GM23338 (cell line): ENCODE results near the gene TNNI3K. TPM values are rescaled to one million over a fixed set of nuclear protein-coding genes. Genes with fewer than 3 reads are reported as not detected.

Source experiments
- ATAC-seq: fragments of 200-7000 bp; cut with Tn5 transposase; 3 replicates; pipeline ENCODE4 v1.9.1; 2020
- DNase-seq: peaks from one replicate; pipeline ENCODE4 v3.0.0-alpha.2; 2015; ENCODE audit warnings: low spot score
- H2AFZ ChIP-seq: fragments of 200-600 bp; sonication (generic); 2 replicates; pipeline ENCODE4 v1.8.0; 2016; ENCODE audit warnings: antibody characterized with exemption, mild to moderate bottlenecking, moderate library complexity
- H3F3A ChIP-seq: fragments of 200-600 bp; sonication (generic); replicated peaks from 2 replicates; pipeline ENCODE4 v1.8.0; 2017; ENCODE audit warnings: antibody characterized with exemption, mixed run types, low read depth
- H3K27ac ChIP-seq: fragments of 200-600 bp; sonication (generic); 2 replicates; pipeline ENCODE4 v1.6.1; 2016; ENCODE audit warnings: low read depth
- H3K27me3 ChIP-seq: fragments of 200-600 bp; sonication (generic); 2 replicates; pipeline ENCODE4 v1.8.0; 2016; ENCODE audit warnings: mild to moderate bottlenecking, mixed run types, moderate library complexity; ENCODE audit not compliant: insufficient read depth
- H3K36me3 ChIP-seq: fragments of 200-600 bp; sonication (generic); 2 replicates; pipeline ENCODE4 v1.8.0; 2016; ENCODE audit warnings: mild to moderate bottlenecking; ENCODE audit not compliant: insufficient read depth
- H3K4me1 ChIP-seq: fragments of 200-600 bp; sonication (generic); 2 replicates; pipeline ENCODE4 v1.8.0; 2016; ENCODE audit warnings: mild to moderate bottlenecking, moderate library complexity; ENCODE audit not compliant: insufficient read depth
- H3K4me2 ChIP-seq: fragments of 200-600 bp; sonication (generic); 2 replicates; pipeline ENCODE4 v1.7.1; 2017; ENCODE audit warnings: mixed run types
- H3K4me3 ChIP-seq: fragments of 200-600 bp; sonication (generic); 2 replicates; pipeline ENCODE4 v1.6.1; 2016; ENCODE audit warnings: mixed run types
- H3K79me2 ChIP-seq: fragments of 200-600 bp; sonication (generic); replicated peaks from 2 replicates; pipeline ENCODE4 v1.8.0; 2017; ENCODE audit warnings: mild to moderate bottlenecking; ENCODE audit not compliant: insufficient read depth
- H3K9me2 ChIP-seq: fragments of 200-600 bp; sonication (generic); 2 replicates; pipeline ENCODE4 v1.8.0; 2017; ENCODE audit not compliant: insufficient read depth
- H4K20me1 ChIP-seq: fragments of 200-600 bp; sonication (generic); replicated peaks from 2 replicates; pipeline ENCODE4 v1.8.0; 2017; ENCODE audit warnings: mild to moderate bottlenecking; ENCODE audit not compliant: insufficient read depth
- H3K27ac Mint-ChIP-seq: 2 replicates; pipeline ENCODE4 v1.8.0; 2020; ENCODE audit warnings: inconsistent platforms, mild to moderate bottlenecking, moderate library complexity, mixed read lengths
- H3K27me3 Mint-ChIP-seq: 3 replicates; pipeline ENCODE4 v1.8.0; 2022; ENCODE audit warnings: low read depth, mild to moderate bottlenecking, moderate library complexity, mixed read lengths, inconsistent platforms; ENCODE audit not compliant: insufficient read depth, poor library complexity
- H3K36me3 Mint-ChIP-seq: 3 replicates; pipeline ENCODE4 v1.8.0; 2021; ENCODE audit warnings: low read depth, mild to moderate bottlenecking, inconsistent platforms, moderate library complexity, mixed read lengths
- H3K4me1 Mint-ChIP-seq: 3 replicates; pipeline ENCODE4 v1.8.0; 2020; ENCODE audit warnings: mild to moderate bottlenecking, inconsistent platforms, mixed read lengths
- H3K4me3 Mint-ChIP-seq: 3 replicates; pipeline ENCODE4 v1.8.0; 2021; ENCODE audit warnings: moderate library complexity, mild to moderate bottlenecking, inconsistent platforms, mixed read lengths
- H3K9me3 Mint-ChIP-seq: 3 replicates; pipeline ENCODE4 v1.8.0; 2020; ENCODE audit warnings: moderate library complexity, mild to moderate bottlenecking, inconsistent platforms, mixed read lengths
- CREB1 ChIP-seq: fragments of 250-450 bp; sonication (Bioruptor Pico); IDR thresholded peaks from 2 replicates; pipeline ENCODE4 v1.5.0; 2020; ENCODE audit warnings: low read depth, mild to moderate bottlenecking, moderate library complexity
- ETS1 ChIP-seq: IDR thresholded peaks from 2 replicates; pipeline ENCODE4 v1.6.1; 2016; ENCODE audit warnings: antibody characterized with exemption
- EZH2 ChIP-seq: fragments of 200-600 bp; sonication (generic); IDR thresholded peaks from one replicate; pipeline ENCODE4 v1.8.0; 2017; ENCODE audit warnings: antibody characterized with exemption, mild to moderate bottlenecking, low read depth; ENCODE audit not compliant: unreplicated experiment
- STAT1 ChIP-seq: IDR thresholded peaks from one replicate; pipeline ENCODE4 v1.6.1; 2016; ENCODE audit warnings: antibody characterized with exemption; ENCODE audit not compliant: unreplicated experiment
- ZNF331 ChIP-seq: fragments of 250-450 bp; sonication (Bioruptor Pico); IDR thresholded peaks from 2 replicates; pipeline ENCODE4 v1.5.0; 2020; ENCODE audit warnings: low read depth, mild to moderate bottlenecking, moderate library complexity
- ZNF462 ChIP-seq: fragments of 250-450 bp; sonication (Bioruptor Pico); IDR thresholded peaks from 2 replicates; pipeline ENCODE4 v1.5.0; 2020; ENCODE audit warnings: mild to moderate bottlenecking, moderate library complexity
- polyA plus RNA-seq: library from polyadenylated mRNA; unstranded; fragments of >200 nt; fragmentation: Nextera tagmentation; extraction: Ambion mirVana; gene quantifications from 2 replicates; pipeline ENCODE4 v1.2.1, GENCODE V29; 2016
- total RNA-seq: library from RNA; depleted of rRNA; stranded (reverse); fragments of >200 nt; shearing (Covaris generic); gene quantifications from 2 replicates; pipeline ENCODE4 v1.2.3, GENCODE V29; 2014

Gene TNNI3K
- total and polyA plus RNA-seq, 2 experiments from 2014 or later = not detected

DNA sequence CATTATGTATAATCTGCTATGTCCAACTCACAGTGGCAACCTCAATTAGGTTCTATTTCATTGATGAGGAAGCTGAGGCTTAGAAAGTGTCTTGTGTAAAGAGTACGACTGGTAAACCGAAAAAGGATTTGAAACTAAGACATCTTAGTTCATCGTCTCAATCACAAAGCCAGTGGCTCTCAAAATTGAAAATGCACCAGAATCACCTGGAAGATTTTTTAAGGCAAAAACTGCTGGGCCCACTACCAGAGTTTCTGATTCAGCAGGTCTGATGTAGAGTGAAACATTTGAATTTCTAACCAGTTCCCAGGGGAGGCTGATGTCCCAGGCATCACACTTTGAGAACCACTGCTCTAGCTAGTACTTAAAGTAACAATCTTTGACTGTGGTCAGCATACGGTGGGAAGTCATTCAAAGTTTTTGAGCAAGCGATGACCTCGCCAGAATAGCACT is 282.4 kb downstream of the TNNI3K start:
- DNase-seq (no peak), ATAC-seq (no peak)
- no peaks in the 10 kb centered on the region for H3K27me3 ChIP-seq
- Mint-ChIP-seq H3K4me3 (no peak overlapping the region), H3K36me3 (no peaks in the 10 kb centered on the region), H3K4me1 (peaks cover 15% of the 10 kb centered on the region), H3K9me3 (peaks cover 2% of the 10 kb centered on the region; the same call in 2 of the 3 replicates), H3K27me3 (no peaks in the 10 kb centered on the region), H3K27ac (no peak overlapping the region)
- no peak overlapping the region for H2AFZ ChIP-seq
- no peaks in the 10 kb centered on the region for H3K36me3 ChIP-seq
- peaks cover 10% of the 10 kb centered on the region for H3K4me1 ChIP-seq
- no peaks in the 10 kb centered on the region for H4K20me1 ChIP-seq
- H3K4me2 ChIP-seq = no peak overlapping the region
- no peak overlapping the region for H3K4me3 ChIP-seq
- no peak for TF ChIP-seq EZH2
- no peak for TF ChIP-seq ETS1
- no peak for TF ChIP-seq ZNF331 (CRISPR knock-in tag)
- no peak for TF ChIP-seq STAT1
- TF ChIP-seq CREB1 (CRISPR knock-in tag) = no peak
- TF ChIP-seq ZNF462 (CRISPR knock-in tag) = no peak
- no peaks in the 10 kb centered on the region for H3F3A ChIP-seq
- H3K79me2 ChIP-seq = no peaks in the 10 kb centered on the region
- no peak overlapping the region for H3K27ac ChIP-seq
- H3K9me2 ChIP-seq = 0 out of 2 replicates have a peak, but pooled peaks cover 6% of the 10 kb centered on the region
